NCI-H128 (cell line): ENCODE results near the gene ZNF609.

Experiments used
- DNase-seq: peaks from one replicate; lab custom pipeline; 2025; ENCODE audit not compliant: unreplicated experiment; lab: John Stamatoyannopoulos, UW

ZNF609 gene

DNA sequence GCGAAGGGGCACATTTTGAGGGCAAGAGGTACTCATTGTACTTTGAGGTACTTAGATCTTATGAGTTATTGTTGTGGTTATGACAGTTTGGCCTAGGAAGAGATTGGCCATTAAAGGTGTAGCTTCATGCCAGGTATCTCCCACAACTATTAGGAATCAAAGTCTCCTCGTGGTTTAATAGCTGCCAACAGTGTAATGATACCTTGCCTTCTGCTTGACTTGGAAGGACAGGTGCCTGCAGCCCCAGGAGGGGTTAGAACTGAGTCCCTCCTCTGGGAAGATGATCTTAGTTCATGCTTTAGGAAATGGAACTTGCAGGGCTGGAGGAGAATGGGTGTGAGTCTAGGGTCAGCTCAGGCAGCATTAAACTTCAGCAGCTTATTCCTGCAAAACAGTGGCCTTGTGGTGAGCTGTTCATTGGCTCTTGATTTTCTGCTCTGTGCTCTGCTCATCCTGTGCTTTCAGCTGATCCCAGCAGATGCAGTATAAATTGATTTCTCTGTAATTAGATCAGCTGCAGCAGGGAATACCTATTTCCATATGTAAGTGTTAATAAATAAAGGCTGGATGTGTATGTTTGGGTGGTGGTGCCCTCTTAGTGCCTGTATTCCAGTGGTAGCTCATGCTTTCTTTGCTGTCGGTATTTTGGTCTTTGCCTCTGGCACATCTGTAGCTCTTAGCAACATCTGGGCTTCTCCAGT, 40.5 kb downstream of the ZNF609 start:
- DNase-seq = no peak

DNA sequence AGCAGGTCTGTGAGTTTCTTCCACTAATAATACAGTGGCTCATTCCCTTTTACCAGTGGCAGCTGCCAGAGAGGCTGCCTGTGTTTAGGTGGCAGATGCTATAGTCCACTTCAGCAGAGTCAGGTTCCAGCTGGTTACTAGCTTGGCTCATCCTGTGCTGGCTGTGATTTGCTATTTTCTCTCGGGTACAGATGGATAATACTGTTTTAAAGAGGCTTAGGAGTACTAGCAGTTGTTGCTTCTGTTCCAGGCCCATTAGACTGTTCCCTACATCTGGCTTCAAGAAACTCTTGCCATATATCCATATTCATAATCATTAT, 41.0 kb downstream of the ZNF609 start:
- DNase-seq = no peak

DNA sequence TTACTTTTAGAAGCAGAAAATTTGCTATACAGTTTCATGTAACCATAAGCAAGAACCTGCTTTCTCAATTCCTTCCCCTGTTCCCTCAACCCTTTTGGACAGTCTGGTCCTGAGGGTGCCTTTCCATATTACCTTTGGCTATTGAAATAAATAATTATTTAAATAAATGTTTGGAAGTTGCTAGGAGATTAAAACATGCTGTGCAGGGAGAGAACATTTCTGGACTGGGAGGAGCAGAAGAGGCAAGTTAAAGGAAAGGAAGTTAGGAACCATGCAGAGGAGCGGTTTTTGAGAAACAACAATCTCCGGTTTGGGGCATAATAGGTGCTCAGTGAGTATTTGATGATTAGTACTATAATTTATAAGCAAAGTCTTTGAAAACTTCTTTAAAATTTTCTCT, 41.8 kb downstream of the ZNF609 start:
- DNase-seq = no peak

DNA sequence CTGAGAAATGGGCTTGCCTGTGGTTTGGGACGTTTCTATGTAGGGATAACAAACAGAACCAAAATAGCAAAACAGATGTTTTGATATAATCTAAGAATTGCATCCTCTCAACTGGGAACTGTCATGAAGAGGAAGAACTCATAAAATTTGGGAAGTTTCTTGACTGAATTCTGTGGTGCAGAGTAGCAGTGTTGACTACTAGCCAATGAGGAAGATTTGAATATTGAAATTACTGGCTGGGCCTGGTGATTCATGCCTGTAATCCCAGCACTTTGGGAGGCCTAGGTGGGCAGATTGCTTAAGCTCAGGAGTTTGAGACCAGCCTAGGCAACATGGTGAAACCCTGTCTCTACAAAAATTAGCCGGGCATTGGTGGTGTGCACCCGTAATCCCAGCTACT, 42.2 kb downstream of the ZNF609 start:
- DNase-seq = no peak

DNA sequence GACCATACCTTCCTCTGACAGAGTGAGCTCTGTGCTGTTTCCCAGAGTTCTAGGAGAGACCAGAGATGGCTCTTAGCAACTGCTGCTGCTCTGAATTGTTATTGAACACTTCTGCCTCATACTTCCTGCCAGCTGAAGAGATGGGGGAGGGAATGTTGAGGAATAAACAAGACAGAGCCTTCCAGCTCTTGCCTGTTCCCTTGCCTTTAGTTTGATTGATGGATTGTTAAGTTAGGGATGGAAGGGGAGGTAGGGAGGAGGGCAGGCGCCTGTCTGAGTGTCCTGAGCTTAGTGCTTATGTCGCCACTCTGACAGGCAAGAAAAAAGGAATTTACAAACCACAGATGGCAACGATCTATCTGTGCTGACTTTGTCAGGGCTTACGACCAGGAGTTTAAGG, 42.8 kb downstream of the ZNF609 start:
- no peak for DNase-seq

DNA sequence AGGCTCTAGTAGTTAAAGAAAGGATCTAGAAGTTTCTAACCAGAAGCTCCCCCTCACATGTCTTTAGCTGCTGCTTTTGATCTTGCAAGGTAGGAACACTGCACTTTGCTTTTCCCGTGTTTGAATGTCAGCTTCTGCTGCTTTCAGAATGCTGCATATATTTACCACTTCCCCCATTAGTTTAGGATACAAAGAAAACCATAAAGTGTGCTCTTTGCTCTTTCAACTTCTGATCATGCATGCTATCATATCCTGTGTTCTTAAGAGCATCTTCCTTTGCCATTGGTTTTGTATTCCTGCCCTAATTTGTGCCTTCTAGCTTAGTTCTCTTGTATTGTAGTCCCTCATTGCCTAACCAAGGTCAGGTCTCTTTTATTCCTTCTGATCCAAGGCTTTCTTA, 43.3 kb downstream of the ZNF609 start:
- DNase-seq = no peak

DNA sequence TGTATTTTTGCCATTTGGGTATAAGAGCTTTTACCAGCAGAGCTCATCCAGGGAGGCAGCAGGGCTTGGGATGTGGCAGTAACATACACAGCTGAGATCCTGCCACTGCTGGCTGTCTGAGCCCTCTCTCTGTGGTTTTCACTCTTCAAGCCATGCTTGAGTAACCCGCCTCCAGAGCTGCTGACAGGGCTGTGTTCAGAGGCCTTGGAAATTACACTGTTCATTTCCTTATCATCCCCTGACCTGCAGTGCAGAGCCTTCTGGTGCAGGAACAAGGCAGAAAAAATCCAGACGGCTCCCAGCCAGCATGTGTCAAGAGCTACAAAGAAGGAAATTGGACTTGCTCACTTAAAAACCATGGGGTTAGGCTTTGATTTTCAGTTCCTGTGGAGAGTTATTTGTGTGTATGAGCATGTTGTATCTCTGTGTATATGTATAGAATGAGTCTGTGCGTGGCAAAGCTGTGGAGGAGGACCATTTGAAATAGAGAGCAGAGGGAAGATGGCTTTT, 47.0 kb downstream of the ZNF609 start:
- peak; percentile 3 for DNase-seq

DNA sequence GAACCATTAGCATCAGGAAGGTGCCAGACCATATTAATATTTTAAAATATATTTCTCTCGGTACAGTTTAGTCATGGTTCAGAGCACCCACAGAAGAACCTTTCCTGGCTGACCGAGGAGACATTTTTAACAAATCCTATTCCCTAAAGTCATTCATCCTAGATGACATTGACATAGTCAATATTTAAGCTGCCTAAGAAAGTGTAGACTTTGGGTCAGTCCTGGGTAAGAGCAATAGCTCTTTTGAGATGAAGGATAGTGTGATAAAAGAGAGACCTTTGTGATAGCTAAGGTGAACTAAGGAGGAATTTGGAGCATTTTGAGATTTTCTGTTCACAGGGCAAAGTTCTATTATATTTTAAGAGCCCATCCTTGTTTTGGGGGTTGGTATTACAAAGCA, 47.5 kb downstream of the ZNF609 start:
- DNase-seq = no peak

DNA sequence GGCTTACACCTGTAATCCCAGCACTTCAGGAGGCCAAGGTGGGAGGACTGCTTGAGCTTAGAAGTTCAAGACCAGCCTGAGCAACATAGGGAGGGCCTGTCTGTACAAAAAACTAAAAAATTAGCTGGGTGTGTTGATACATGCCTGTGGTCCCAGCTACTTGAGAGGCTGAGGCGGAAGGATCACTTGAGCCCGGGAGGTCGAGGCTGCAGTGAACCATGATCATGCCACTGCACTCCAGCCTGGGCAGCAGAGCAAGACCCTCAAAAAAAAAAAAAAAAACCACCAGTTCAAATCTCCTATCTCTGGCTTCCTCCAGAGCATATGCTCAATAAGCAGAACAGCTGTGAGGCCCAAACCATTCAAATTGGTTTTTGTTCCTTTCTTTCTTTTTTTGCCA, 53.4 kb downstream of the ZNF609 start:
- no peak for DNase-seq

DNA sequence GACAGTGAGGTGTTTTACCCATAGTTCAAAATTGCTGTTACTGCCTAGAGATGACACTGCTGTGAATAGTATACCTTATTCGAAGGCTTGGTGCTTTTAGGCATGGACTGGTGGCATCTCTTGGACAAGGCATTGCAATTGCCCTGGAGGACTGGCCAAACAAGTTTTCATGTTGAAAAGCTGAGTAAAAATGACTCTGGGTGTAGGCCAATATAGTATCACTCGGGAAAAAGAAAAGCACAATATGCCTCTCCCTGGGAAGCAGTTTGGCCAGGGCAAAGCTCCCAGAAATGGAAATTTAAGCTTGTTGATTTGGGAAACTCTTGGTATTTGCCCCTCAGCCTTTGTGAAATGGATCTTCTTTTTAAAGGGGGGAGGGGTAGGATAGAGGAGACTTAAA, 54.8 kb downstream of the ZNF609 start:
- DNase-seq = no peak

DNA sequence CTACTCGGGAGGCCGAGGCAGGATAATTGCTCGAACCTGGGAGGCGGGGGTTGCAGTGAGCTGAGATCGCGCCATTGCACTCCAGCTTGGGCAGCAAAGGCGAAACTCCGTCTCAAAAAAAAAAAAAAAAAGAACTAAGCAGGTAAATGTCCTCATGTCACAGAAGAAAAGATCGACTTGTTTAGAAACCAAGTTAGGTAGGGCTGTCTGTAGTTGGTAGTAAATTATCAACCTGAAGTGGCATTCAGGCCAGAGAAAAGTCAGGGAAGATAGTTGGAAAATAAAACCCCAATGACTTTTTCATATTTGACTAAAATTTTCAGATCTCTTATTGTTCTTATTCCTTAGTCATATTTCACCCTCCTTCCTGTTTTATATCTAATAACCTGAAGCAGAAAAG, 55.4 kb downstream of the ZNF609 start:
- no peak for DNase-seq

DNA sequence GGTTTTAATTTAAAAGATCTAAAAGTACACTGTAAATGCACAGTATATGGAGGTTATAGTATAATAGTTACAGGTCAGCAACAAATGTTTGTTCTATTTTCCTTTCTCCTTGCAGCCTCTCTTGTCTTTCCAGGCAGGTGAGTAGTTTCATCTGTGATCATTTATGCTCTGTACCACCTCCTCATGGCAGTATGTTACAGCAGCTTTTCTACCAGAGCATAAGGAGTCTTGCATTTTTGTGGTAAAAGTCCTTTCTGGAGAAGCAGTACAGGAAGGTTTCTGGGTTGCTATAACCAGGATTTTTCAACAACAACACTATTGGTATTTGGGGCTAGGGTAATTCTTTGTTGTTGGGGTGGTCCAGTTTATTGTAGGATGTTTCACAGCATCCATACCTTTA, 59.5 kb downstream of the ZNF609 start:
- no peak for DNase-seq

DNA sequence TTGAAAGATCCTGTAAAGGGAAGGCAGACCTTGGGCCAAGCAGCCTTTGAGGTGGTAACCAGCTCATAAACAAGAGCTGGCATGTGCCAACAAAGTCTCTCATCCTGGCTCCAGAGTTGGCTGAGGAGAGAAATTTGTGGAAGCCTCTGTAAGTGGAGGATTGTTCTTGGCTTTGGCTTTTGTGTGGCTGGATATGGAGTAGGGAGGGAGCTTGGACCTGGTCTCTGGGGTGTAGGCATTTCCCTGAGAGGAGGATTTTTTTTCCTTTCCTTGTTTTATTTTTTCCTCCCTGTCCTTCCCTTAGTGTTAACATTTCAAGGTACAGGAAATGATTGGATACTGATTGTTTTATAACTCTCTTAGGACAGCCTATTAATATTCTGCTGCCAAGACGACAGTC, 60.8 kb downstream of the ZNF609 start:
- no peak for DNase-seq

DNA sequence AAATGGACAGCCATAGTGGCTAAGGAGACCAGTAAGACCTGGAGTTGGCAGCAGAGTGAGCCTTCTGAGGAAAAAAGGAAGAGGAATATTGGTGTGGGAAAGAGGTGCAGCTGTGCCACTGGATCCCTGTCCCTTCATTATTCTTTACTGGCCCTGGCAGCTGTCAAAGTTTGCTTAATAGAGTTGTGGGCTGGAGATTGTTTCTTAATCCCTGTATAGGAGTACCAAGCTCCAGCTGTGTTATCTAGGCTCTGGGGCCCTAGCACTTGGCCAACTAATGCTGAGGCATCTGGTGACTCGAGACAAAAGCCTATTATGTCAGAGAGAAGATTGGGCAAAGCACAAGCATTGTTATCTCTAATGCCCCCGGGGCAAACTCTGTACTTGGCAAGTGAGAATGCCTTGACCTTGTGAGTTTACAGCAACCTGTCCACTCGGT, 61.4 kb downstream of the ZNF609 start:
- DNase-seq = no peak

DNA sequence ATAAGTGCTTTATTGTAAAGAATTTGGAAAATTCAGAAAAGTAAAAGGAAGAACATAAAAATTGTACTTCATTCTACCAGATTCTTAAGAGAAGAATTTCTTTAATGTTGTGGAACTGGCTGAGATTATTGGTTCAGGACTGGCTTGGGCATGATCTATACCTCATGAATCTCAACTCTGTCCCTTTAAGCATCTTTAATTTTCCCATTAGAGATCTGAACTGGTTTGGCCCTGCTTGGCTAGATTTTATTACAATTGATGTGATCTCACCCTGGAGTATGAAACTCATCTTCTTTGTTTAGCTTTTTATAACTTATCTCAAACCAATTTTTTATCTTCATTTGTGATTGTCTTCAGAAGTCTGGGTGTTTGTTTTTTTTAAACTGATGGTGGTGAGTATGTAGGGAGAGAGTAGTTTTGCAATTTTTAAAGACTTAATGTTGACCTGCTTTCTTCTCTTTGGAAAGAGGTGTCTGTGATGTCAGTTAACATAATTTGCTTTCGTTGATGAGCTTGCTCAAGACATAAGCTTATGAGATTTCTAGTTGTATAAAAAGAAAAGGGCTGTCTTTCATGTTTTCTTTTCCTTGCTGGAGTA, 61.9 kb downstream of the ZNF609 start:
- DNase-seq = no peak

DNA sequence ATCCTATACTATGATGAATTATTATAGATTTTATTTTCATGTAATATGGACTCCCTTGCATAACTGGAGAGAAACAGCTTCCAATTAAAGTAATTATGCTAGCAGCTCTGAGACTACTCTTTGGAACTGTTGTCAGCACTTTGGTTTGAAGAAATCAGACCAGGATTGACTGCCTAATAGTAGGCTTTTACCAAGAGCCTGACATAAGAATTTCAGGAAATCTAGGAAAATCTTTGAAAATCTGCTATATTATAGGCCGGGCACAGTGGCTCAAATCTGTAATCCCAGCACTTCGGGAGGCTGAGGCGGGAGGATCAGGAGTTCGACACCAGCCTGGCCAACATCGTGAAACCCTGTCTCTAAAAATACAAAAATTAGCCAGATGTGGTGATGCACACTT, 62.9 kb downstream of the ZNF609 start:
- DNase-seq = no peak

DNA sequence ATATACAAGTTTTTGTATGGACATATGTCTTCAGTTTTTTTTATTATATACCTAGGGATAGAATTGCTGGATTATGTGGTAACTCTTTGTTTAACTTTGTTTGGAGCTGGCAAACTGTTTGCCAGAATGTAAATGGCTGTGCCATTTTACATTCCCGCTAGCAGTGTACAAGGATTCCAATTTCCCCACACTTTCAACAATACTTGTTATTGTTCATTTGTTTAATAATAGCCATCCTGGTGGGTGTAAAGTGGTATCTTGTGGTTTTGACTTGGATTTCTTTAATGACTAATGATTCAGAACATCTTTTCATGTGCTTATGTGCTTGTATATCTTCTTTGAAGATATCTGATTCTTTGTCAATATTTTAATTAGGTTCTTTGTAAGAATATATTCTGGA, 64.4 kb downstream of the ZNF609 start:
- no peak for DNase-seq

DNA sequence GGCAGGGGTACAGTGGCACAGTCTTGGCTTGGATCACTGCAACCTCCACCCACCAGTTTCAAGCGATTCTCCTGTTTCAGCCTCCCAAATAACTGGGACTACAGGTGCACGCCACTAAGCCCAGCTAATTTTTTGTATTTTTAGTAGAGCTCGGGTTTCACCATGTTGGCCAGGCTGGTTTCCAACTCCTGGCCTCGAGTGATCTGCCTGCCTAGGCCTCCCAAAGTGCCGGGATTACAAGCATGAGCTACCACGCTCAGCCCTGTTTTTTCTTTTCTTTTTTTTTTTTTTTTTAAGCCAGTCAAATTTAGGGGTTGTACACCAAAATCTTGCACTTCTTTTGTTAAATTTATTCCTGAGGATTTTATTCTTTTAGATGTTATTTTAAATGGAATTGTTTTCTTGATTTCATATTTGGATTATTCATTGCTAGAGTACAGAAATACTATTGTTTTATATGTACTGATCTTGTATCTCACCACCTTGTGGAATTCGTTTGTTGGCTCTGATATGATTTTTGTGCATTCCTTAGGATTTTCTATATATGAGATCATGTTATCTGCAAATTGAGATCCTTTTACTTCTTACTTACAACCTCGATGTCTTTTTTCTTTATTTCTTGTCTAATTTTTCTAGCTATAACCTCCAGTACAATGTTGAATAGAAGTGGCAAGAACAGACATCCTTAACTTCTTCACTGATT, 65.6 kb downstream of the ZNF609 start:
- no peak for DNase-seq

DNA sequence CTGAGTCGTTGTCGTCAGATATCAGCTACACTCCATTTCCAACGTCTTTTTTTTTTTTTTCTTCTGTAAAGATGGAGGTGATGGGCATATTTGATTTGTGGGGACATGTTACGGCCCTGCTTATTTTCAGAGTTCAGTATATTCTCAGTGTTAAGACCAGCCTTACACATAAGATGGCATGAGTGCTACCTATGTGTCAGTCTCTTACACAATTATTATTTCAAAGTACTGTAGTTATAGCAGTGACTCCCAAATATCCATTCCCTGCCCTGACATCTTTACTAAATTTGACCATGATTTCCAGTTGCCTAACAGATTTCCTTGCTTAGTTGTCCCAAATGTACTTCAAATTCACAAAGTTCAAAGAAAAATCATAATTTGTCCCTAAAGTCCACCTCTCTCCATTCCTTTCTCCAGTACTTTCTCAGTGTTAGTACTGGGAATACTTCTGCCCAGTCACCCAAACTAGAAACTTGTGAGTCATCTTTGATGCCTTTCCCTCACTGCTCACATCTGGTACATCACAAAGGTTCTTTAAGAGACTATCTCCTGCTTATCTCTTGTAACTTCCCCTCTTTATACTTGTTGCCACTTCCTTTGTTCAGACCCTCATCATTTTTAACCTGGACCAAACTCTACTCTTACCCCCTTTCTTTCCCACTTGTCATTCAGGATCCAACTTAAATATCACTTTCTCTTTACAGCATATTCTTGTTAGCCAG, 67.0 kb downstream of the ZNF609 start:
- DNase-seq = no peak

DNA sequence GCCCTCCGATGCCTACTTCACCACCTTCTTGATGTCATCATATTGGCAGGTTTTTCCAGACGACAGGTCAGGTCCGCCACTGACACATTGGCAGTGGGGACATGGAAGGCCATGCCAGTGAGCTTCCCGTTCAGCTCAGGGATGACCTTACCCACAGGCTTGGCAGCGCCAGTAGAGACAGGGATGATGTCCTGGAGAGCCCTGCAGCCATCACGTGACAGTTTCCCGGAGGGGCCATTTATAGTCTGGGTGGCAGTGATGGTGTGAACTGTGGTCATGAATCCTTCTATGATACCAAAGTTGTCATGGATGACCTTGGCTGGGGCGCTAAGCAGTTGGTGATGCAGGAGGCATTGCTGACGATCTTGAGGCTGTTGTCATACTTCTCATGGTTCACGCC, 68.5 kb downstream of the ZNF609 start:
- DNase-seq = no peak

DNA sequence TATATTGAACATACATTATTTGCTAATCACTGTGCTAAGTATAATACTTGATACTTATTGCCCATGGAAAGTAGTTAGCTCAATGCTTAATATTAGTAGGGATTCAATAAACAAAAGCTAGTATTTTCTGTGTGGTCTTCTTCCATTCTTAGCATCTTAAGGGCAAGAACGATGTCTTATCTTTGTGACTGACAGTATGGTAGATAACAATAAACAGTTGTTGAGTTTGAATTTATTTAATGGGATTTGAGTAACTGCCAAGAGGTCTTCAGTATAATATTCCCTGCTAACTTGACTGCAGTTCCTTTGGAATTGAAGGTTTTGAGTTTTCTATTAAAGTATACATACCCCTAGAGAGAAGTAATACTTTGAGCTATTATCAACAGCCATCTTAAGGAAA, 70.1 kb downstream of the ZNF609 start:
- DNase-seq = no peak

DNA sequence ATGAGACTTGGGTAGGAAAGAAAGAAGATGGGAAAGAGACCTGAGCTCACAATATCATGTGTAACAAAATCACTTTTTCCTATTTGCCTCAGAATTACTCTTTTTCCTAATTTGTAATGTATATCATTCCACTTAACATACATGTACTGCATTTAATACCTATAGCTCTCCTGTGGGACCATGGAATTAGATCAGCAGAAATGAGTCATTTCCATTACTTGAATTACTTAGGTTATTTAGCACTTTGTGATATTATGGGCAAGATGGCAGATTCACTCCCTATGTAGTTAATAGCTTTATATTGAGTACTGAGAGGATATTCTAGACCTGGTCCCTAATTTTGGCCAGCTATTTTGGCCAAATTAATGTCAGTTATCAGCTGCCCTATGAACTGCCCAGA, 70.5 kb downstream of the ZNF609 start:
- DNase-seq = no peak
